HCT116 (cell line): Measurements from ENCODE around the gene ESCO1. TPM values are rescaled to one million over a fixed set of nuclear protein-coding genes. Genes with fewer than 3 reads are reported as not detected.

ENCODE experiments used
- total RNA-seq: library from RNA; stranded (reverse); gene quantifications from one replicate; pipeline ENCODE4 v1.2.1, GENCODE V29; 2021; ENCODE audit not compliant: unreplicated experiment

The ESCO1 gene
- total RNA-seq, 1 experiment from 2014 or later, result 19.6 TPM

Other genes starting within 250 kb of the ESCO1 start
- 134 TPM for gene SNRPD1, start 11.6 kb upstream of the ESCO1 start, total RNA-seq
- gene ABHD3, start 104.1 kb upstream of the ESCO1 start, total RNA-seq, result 29.9 TPM
- gene MIB1, start 140.1 kb upstream of the ESCO1 start, total RNA-seq, result 56.1 TPM